Measurements from ENCODE around the gene CSPG4.

Gene CSPG4

DNA sequence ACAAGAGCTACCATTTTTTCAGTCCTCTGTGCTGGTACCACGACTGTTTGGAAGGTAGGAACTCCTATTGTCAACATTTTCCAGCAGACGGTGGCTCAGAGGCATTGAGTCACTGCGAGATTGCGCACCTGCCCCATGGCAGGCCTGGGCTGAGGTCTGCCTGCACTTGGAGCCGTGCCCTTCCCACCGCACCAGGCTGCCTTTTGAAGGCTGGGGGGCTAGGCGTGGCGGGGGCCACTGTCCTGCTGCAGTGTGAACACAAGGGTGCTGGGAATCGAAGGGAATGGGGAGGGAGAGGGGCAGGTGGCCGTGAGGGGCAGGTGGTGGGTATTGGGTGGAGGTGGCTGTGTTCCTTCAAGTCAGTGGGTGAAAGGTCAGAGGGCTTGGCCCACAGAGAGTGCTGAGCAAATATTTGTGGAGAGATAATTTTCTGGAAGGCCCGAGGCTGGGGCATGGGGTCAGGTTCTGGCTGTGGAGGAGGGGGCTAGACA is 48.7 kb downstream of the CSPG4 start:
- DNase-seq = no peak

DNA sequence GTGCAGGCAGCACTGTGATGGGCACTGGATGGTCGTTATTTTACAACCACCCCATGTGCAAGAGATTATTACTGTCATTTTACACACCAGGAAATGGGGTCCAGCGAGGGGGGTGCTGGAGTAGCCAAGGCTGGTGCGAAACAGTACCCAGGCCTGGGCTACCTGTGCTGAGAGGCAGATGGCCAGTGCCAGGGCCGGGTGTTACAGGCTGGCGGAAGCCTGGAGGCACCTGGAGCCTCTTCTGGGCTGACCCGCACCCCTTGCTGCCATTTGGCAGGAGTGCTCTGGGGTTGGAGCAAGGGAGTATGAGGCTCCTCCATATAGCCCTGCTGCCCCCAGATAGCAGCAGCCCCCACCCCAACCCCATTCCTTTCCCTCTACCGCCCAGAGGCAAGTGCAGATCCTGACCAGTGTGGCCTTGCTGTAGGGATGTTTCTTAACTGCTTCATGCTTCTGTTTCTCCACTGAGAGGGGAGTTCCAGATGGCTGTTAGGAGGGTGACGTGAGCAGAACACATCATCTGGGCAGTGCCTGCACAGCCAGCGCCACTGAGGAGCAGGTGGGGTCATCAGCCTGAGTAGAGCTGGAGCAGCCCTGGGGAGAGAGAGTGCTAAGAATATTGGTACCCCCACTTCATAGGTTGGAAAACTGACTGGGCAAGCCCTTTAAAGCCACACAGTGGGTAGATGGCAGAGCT is 49.7 kb downstream of the CSPG4 start:
- DNase-seq = no peak

DNA sequence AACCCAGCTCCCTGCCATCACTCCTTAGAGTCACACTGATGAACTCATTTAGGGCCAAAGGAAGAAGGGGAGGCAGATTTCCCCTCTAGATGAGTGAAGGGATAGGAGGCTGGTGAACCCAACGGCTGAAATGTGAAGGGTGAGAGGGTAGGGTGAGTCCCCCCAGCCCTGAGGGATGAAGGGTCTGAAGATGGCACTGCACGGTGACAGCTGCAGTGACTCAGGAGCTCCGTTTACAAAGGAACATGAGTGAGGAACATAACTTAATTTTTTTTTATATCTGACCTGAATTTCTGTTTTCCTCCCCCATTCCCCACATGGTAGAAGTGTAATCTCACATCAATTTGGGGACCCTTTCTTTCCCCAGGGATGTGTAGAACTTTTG is 50.9 kb downstream of the CSPG4 start:
- DNase-seq = no peak

DNA sequence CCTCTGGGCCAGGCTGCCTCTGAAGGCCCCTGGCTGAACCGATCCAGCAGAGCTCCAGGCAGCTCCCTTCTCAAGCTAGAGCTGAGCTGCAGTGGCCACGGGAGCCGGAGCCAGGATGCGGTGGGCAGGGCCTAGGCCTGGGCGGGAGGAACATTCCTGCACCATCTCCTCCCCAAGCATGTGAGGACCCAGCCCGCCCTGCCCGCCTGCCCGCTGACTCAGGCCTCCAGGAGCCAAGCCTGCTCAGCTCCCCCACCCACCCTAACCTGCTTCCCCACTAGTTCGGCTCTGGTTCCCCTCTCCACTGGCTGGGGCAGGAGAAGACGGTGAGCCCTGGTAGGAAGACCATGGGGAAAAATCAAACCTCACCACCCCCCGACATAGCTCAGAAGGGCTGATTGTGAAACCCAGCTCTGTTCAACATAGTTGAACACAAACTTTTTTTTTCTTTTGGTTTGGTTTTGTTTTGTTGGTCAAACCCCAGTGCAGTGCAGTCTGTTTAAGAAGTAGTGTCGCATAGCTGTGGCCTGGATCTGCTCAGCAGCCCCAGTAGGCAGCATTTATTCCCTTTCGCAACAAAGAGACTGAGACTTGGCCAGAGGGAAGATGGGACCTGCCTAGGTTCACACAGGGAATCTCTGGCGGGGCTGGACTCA is 51.4 kb downstream of the CSPG4 start:
- peak; percentile 99 for DNase-seq

DNA sequence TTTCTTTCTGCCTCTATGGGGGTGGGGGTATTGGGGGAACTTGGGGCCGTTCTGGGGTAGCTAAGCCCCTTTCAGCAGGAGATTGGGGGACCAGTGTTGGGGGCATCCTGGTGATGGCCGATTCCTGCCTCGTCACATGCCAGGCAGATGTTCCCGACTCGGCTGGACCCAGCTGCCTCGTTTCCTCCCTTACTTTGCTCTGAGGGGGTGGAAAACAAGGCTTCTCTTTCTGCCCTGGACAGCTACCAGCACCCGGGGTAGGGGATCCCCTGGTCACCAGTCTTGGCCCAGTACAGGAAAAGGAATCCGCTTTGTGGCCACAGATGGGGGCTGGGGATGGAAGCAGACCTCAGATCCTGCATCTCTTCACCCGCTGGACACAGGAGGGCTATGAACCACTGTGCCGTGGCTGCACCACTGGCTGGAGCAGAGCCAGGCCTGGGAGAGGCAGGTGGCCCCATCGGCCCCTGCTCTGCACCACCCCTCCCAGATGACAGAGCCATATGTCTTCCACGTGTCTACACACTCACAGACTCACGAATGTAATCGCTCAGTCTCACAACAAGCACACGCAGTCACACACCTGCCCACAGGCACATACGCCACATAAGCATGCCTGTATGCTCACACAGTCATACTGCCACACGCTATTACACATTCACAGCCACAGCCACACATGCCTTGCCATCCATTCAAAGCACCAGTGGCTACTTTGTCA is 52.6 kb downstream of the CSPG4 start:
- DNase-seq = no peak

DNA sequence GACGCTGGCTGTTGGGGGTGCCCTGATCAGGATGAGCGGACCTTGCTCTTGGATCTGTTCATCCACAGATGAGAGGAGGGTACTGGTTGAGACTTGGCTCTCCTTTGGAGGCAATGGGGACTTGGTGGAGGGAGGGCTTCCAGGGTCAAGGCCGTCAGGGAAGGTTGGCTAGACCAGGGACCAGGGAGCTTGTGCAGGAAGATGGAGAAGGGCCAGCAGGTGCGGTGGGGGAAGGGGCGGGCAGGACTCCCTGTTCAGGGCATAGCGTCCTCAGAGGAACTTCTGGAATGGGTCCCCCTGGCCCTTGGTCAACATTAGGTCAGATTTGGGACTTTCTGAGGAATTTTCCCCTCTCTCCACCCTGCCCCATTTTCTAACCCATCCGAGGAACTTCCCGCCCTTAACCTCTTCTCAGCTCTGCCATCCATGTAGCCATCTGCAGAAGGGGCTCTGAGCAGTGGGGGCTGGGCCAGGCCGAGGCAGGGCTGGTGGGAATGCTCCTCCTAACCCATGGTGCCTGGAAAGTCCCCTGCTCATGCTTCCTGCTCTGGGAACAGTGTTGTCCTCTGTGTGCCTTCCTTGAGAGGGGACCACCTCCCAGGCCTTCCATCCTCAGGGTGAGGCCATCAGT is 53.4 kb downstream of the CSPG4 start:
- no peak for DNase-seq

DNA sequence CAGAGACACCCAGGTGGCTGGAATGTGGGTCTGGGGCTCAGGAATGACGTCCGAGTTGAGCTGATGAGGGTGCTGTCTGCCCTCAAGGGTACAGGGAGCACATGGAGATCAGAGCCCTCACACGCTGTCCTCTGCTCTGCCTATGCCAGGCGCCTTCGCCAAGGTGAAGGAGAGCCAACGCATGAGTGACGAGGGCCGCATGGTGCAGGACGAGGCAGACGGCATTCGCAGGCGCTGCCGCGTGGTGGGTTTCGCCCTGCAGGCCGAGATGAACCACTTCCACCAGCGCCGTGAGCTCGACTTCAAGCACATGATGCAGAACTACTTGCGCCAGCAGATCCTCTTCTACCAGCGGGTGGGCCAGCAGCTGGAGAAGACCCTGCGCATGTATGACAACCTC is 55.8 kb downstream of the CSPG4 start:
- DNase-seq = no peak

DNA sequence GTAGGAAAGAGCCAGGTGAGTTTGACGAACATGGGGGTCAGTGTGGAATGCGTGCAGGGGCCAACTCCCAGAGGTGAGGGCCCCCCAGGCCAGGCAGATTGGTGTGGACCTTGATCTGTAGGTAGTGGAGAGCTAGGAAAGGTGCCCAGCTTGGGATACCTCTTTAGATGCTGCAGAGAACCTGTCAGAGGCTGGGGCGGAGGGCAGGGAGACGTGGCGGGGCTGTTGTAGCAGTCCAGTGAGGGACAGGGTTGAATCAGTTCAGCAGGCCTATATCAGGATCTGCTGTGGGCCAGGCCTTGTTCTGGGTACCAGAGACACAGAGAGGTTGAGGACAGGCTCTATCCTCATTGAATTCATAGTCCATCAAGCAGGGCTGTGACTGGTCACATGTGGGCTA is 56.3 kb downstream of the CSPG4 start:
- DNase-seq = no peak

DNA sequence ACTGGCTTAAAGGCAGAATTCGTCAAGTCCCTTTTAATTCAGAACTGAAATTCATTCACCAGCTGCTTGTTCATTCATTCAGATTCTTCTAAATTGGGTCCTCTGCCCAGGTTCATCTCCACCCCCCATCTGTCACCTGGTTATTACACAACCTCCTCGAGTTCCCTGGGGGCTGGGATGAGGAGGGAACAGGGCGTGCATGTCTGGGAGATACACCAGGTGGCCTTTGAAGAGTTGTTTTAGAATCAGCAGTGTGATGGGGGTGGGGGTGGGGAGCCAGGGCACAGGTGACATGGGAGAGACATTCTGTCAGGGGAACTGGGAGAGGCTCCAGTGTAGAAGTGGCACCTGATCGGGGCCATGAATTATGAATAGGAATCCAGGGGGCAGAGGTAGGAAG is 56.7 kb downstream of the CSPG4 start:
- no peak for DNase-seq

DNA sequence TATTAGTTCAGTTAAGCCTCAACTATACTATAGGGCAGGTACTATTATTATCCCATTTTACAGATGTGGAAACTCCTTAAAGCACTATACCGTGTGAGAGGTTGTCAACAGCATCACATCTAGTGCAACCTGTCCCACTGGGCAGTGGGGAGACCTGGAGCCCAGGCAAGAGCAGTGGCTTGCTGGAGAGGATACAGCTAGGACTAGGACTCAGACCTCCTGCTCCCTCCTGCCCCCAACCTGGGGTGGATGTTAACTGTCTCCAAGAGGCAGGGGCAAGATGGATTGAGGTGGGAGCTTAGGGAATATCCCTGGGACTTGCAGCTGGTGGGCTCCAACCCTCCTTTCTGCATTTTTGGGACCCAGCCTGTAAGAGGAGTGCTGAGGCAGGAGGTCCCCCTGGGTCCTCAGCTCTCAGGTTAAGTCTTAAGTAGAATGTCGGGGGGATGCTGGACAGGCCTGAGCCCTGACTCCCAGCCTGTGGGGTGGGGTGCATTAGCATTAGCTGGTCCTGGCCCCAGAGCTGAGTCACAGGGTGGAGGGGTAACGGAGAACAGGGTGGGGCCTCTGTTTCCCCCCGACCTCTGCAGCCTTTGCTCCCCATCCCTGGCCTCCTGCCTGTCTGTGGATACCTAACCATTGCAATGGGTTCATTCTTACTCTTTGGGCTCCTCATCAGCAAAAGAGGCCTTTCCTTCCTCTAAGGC is 58.3 kb downstream of the CSPG4 start:
- DNase-seq = no peak

DNA sequence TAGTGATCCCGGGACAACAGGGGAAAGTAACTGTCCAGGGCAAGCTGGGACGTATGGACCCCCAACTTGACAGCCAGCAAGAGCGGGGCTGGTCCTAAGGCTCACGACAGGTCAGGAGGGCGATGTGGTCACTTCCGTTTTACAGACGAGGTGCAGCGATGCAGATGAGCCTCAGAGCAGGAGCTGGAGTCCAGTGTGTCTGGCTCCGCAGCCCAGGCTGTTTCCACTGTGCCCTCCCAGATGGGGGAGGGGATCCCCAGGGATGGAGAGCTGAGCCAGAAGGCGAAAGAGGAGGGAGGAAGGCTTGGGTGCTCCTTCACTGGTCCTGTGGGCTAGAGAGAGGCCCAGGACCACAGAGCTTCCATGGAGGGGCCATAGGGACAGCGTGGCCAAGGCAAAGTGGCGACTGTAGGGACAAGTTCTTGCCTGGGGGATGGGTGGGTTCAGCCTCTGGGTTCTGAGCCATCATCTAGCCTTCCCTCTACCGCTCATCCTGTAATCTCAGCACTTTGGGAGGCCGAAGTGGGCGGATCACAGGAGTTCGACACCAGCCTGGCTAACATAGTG is 59.2 kb downstream of the CSPG4 start:
- DNase-seq = no peak

DNA sequence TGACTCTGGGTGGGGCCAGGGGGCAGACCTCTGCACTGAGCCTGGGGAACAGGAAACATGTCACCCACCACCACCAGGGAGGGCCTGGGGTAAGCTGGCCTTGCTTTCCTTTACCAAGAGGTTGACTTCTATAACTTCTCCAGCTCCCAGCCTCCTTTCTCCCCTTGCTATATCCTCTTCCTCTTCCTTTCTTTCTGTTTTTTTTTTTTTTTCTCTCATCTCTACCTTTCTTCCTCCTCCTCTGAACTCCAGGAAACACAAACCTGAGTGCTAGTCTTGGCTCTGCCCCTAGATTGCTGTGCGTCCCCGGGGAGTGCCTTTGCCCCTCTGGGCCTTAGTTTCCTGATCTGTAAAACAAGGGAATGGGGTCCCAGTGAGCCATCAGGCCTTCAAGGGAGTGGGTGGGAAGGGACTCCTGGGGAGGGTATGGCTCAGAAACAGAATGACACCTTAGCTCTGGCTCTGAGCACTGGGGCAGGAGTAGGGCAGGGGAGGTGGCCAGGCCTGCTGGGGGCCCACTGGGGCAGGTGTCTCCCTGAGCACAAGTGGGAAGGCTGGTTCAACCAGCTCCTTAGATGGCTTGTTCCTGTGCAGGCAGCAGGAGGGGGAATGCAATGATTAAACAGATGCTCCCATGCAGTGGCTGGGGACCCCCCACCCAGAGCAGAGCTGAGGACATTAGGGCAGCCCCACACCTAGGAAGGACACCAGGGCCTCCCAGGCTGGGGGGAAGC is 60.7 kb downstream of the CSPG4 start:
- no peak for DNase-seq

DNA sequence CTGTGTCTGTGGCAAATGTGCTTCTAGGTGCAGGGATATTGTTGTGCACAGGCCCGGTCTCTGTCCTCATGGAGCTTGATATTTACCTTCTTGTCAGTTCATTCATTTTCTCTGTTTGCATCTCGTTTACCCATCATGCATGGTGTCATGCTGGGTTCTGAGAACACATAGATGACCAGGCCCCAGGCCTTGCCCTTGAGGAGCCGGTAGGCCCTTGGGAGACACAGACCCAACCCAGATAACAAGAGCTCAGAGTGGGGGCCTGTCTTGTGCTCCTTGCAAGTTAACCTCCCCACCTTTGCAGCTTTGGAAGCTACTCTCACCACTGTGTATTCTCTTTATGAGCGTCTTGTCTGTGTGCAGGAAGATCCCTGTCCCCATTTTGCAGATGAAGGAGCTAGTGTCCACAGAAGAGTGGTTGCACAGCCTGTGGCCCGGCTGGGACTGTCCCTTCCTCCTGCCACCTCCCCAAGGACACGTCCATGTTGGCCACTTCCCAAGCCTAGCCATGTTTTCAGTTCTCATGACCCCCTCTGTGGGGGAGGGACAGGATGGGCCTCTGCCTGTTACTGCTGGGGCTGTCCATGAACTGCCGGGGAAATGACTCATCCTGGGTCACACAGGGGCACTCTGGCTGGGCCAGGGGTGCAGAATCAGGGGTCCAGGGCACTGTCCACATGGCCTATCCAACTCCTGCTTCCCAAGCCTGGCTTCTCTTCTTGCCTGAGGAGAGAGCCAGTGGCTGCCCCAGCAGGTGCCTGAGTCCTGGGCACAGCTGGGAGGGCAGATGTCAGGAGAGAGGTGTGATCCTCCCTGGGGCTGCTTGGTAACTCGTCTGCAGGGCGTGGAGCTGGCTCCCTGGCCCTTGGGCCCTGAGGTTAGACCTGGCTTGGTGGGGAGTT is 61.5 kb downstream of the CSPG4 start:
- DNase-seq = peak; percentile 61

DNA sequence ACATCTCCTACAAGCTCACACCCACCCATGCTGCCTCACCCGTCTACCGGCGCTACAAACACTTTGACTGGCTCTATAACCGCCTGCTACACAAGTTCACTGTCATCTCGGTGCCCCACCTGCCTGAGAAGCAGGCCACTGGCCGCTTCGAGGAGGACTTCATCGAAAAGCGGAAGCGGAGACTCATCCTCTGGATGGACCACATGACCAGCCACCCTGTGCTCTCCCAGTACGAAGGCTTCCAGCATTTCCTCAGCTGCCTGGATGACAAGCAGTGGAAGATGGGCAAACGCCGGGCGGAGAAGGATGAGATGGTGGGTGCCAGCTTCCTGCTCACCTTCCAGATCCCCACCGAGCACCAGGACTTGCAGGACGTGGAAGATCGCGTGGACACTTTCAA is 62.8 kb downstream of the CSPG4 start:
- DNase-seq = no peak

DNA sequence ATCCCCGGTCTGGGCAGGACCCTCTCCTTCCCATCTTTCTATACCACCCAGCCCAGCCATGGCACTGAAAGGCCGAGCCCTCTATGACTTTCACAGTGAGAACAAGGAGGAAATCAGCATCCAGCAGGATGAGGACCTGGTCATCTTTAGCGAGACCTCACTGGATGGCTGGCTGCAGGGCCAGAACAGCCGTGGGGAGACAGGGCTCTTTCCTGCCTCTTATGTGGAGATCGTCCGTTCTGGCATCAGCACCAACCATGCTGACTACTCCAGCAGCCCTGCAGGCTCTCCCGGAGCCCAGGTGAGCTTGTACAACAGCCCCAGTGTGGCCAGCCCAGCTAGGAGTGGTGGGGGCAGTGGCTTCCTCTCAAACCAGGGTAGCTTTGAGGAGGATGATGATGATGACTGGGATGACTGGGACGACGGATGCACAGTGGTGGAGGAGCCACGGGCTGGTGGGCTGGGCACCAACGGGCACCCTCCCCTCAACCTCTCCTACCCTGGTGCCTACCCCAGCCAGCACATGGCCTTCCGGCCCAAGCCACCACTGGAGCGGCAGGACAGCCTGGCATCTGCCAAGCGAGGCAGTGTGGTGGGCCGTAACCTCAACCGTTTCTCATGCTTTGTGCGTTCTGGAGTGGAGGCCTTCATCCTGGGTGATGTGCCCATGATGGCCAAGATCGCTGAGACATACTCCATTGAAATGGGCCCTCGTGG is 63.4 kb downstream of the CSPG4 start:
- no peak for DNase-seq

DNA sequence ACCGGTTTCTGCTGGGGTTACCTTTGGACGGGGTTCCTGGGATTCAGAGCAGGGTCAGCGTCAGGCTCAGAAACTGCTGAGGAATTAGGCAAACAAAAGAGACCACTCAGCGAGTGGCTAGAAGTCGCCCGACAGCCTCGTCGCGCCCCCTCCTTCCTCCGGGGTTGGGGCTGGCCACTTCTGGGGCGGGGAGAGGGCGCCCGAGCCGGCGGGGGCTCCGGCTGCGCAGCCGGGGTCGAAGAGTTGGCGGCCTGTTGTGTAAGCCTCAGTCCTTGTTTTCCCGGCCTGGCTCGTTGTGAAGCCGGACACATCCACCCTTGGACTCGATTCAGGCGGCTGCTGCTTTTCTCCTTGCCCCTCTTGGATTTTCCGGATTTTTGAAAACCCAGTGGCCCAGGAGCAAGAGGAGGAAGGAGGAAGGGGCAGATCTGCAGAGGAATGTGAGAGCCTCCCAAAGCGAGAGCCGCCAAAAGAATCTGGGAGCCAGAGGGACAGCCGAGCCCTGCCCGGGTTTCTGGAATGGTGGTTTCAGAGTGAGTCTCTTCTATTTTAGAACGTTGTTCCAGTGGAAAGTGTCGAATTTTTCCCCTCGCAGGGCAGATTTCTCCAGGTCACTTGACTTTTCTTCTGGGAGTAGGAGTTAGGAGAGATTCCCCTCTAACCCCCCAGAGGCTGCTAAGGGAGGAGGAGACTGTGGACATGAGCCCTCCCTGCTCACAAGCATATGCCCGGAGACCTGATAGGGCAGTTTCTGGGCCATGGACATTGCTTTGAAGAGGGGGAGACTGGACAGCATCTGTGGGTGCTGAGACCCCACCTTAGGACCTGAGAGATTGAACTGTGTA is 64.3 kb downstream of the CSPG4 start:
- no peak for DNase-seq

DNA sequence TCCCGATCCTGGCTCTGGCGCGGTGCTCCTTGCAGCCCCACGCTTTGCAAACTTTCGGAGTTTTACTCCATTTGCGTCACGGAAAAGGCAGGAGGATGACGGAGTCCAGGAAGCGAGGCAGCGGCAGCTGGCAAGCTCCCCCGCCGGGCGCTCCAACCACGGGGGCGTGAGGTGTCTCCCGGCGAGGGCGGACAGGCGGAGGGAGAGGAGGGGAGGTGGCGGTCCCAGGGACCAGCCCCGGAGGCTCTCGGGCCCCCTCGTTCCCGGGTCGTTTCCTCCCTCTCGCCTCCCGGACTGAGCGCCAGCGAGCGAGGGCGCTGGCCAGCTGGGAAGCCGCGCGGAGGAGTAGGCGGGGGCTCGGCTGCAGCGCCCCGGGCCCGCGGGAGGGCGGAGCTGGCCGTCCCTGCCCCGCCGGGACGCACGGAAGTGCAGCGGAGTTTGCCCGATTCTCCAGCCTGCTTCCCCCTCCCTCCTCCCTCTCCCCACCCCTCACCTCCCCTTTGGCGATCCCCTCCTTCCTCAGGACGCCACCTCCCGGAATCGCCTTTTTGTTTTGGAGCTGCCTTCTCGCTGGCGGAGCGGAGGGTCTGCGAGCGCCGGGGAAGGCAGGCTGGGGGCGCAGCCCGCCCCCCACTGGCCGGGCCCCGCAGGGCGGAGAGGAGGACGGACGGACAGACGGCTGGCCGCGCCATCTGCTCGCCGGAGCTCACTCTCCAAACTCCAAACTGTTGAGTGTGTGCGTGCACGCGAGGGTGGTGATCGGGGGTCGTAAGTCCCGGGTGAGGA is 65.1 kb downstream of the CSPG4 start, which contains the start of gene SNX33:
SNX33 (plus strand) TSS at position 543 of the 786 bp plus-strand sequence. CDS start 1,191 bp downstream, outside the sequence.
- peak; percentile 93 for DNase-seq

DNA sequence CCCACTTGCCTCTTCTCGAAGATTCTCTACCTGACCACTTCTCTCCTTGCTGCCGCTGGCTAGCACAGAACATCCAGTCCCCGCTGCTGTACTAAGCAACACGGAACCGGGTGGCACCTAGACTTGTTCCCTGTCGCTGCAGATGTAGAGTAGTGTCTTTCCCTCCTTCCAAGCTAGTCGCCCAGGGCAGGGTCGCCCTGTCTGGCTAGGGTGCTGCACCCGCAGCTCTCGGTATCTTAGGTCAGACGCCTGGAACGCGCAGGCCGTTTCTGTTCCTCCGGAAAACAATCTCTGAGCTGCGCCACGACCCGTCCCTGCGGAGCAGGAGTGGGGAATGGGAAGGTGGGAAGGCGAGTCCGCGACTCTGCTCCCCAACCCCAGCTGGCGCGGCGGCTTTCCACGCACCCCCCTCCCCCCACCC is 65.7 kb downstream of the CSPG4 start:
- DNase-seq = no peak

Data from NCI-H226 (cell line).